Measurements from ENCODE around the gene FHOD1.

FHOD1 gene

GRCh38 chr16:67248401-67249177, 1.3 kb upstream of the FHOD1 start, which contains the start of gene SLC9A5:
Gene SLC9A5 (plus strand): TSS chr16:67248979. CDS start chr16:67249015, 36 bp downstream.
- DNase-seq (ENCODE audit: low read depth), result no peak

GRCh38 chr16:67248073-67248400, 756 bp upstream of the FHOD1 start:
- DNase-seq (ENCODE audit: low read depth), result no peak

GRCh38 chr16:67246756-67247191, 507 bp downstream of the FHOD1 start:
- DNase-seq (ENCODE audit: low read depth), result no peak

- peak; percentile 38 for DNase-seq (ENCODE audit: low read depth)
These were observed 1.1 kb downstream of the FHOD1 start for GRCh38 chr16:67246081-67246755.

- DNase-seq (ENCODE audit: low read depth), result no peak
These were observed 1.6 kb downstream of the FHOD1 start for GRCh38 chr16:67245674-67246080.

- DNase-seq (ENCODE audit: low read depth), result no peak
These were observed 2.1 kb downstream of the FHOD1 start for GRCh38 chr16:67245186-67245585.

GRCh38 chr16:67244387-67245185, 2.7 kb downstream of the FHOD1 start:
- DNase-seq (ENCODE audit: low read depth), result peak; percentile 85

GRCh38 chr16:67243481-67243880, 3.8 kb downstream of the FHOD1 start:
- no peak for DNase-seq (ENCODE audit: low read depth)

- no peak for DNase-seq (ENCODE audit: low read depth)
These were observed 5.0 kb downstream of the FHOD1 start for GRCh38 chr16:67242138-67242730.

GRCh38 chr16:67241008-67241900, 6.0 kb downstream of the FHOD1 start:
- no peak for DNase-seq (ENCODE audit: low read depth)

GRCh38 chr16:67240506-67240905, 6.8 kb downstream of the FHOD1 start:
- no peak for DNase-seq (ENCODE audit: low read depth)

GRCh38 chr16:67238806-67239470, 8.3 kb downstream of the FHOD1 start:
- DNase-seq (ENCODE audit: low read depth), result no peak

GRCh38 chr16:67238278-67238575, 9.1 kb downstream of the FHOD1 start:
- DNase-seq (ENCODE audit: low read depth), result no peak

GRCh38 chr16:67237396-67238277, 9.6 kb downstream of the FHOD1 start:
- no peak for DNase-seq (ENCODE audit: low read depth)

- peak; percentile 66 for DNase-seq (ENCODE audit: low read depth)
These were observed 10.5 kb downstream of the FHOD1 start for GRCh38 chr16:67236563-67237395.

GRCh38 chr16:67235816-67236562, 11.3 kb downstream of the FHOD1 start:
- peak; percentile 68 for DNase-seq (ENCODE audit: low read depth)

GRCh38 chr16:67234180-67234597, 13.1 kb downstream of the FHOD1 start:
- DNase-seq (ENCODE audit: low read depth), result no peak

- no peak for DNase-seq (ENCODE audit: low read depth)
These were observed 13.7 kb downstream of the FHOD1 start for GRCh38 chr16:67233596-67233995.

All from T-helper 22 cell (primary cell).